NCI-H748 (cell line): ENCODE data around the gene TMEM167B.
A peak's percentile ranks its signal among the peaks of the same experiment; 100 is the strongest.

Experiments
- DNase-seq: peaks from one replicate; lab custom pipeline; 2025; ENCODE audit not compliant: unreplicated experiment; lab: John Stamatoyannopoulos, UW

The TMEM167B gene

GRCh38 chr1:109080441-109081082 lies 10.0 kb upstream of the TMEM167B start:
- no peak for DNase-seq

- no peak for DNase-seq
Measured at GRCh38 chr1:109083501-109083900, 7.1 kb upstream of the TMEM167B start.

GRCh38 chr1:109083923-109084322 lies 6.6 kb upstream of the TMEM167B start:
- DNase-seq = no peak

GRCh38 chr1:109084563-109085517 lies 5.7 kb upstream of the TMEM167B start:
- DNase-seq = no peak

- DNase-seq = peak; percentile 94
Measured at GRCh38 chr1:109089242-109090015, 1.1 kb upstream of the TMEM167B start.

- peak; percentile 52 for DNase-seq
Measured at GRCh38 chr1:109091078-109091838, 694 bp downstream of the TMEM167B start.

GRCh38 chr1:109091839-109092193 lies 1.3 kb downstream of the TMEM167B start:
- no peak for DNase-seq

GRCh38 chr1:109094377-109094803 lies 3.8 kb downstream of the TMEM167B start:
- DNase-seq = no peak

- no peak for DNase-seq
Measured at GRCh38 chr1:109094871-109095270, 4.3 kb downstream of the TMEM167B start.

- DNase-seq = no peak
Measured at GRCh38 chr1:109095631-109096030, 5.1 kb downstream of the TMEM167B start.

- no peak for DNase-seq
Measured at GRCh38 chr1:109096120-109096519, 5.6 kb downstream of the TMEM167B start.

GRCh38 chr1:109099938-109100773 lies 9.6 kb downstream of the TMEM167B start:
- peak; percentile 98 for DNase-seq

GRCh38 chr1:109104364-109105151 lies 14.0 kb downstream of the TMEM167B start:
- no peak for DNase-seq

GRCh38 chr1:109105881-109106280 lies 15.3 kb downstream of the TMEM167B start:
- no peak for DNase-seq

- no peak for DNase-seq
Measured at GRCh38 chr1:109107785-109108184, 17.2 kb downstream of the TMEM167B start.

GRCh38 chr1:109109906-109110305 lies 19.3 kb downstream of the TMEM167B start:
- no peak for DNase-seq

GRCh38 chr1:109111386-109112055 lies 21.0 kb downstream of the TMEM167B start:
- no peak for DNase-seq

GRCh38 chr1:109112056-109112651 lies 21.6 kb downstream of the TMEM167B start:
- peak; percentile 40 for DNase-seq
